Ectodermal cell (in vitro differentiated cells): ENCODE results near the gene VANGL2.

Experiments used
- H3K27ac ChIP-seq: 2 replicates; pipeline ENCODE4 v1.7.0; 2013; ENCODE audit warnings: mild to moderate bottlenecking, low read depth, low read length; ENCODE audit not compliant: insufficient read depth, poor library complexity, severe bottlenecking
- H3K27me3 ChIP-seq: 2 replicates; pipeline ENCODE4 v1.7.0; 2013; ENCODE audit warnings: mild to moderate bottlenecking, low read length; ENCODE audit not compliant: insufficient read depth, control insufficient read depth, poor library complexity, severe bottlenecking
- H3K36me3 ChIP-seq: one replicate; pipeline ENCODE4 v1.7.0; 2013; ENCODE audit warnings: low read length; ENCODE audit not compliant: control insufficient read depth, insufficient read depth
- H3K4me1 ChIP-seq: one replicate; pipeline ENCODE4 v1.7.0; 2013; ENCODE audit warnings: low read length; ENCODE audit not compliant: control insufficient read depth, insufficient read depth
- H3K4me3 ChIP-seq: 2 replicates; pipeline ENCODE4 v1.7.0; 2013; ENCODE audit warnings: low read depth, low read length, control low read depth; ENCODE audit not compliant: insufficient read depth
- H3K9me3 ChIP-seq: 2 replicates; pipeline ENCODE4 v1.7.0; 2013; ENCODE audit warnings: mild to moderate bottlenecking, low read length, moderate library complexity; ENCODE audit not compliant: control insufficient read depth
- WGBS, 2 experiments: methylation state at CpG; one replicate each; pipeline ENCODE4 v1.1.7; 2013; ENCODE audit warnings: missing lambda C conversion rate in 2 of 2; 5-methylcytosine and 5-hydroxymethylcytosine counted together

Gene VANGL2

DNA sequence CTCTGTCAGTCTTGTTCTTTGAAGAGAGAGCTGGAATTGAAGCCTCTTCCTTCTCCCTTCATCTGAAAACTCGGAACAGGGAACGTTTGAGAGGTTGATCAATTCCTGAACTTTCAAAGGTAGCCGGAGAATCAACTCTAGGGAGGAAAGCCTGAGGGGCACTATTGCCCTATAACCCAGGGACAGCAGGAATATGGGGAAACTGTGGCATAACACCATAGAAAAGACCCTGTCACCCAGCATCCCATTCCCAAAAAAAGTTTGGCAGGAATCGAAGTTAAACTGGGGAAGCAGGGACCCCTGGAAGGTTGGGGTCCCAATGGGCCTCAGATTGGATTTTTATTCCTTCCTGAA, 38.6 kb upstream of the VANGL2 start:
- H3K27me3 ChIP-seq, result no peaks in the 10 kb centered on the region
- WGBS, 2 experiments, result 84 to 85% methylated on average over 4 of the region's 4 CpGs
- H3K27ac ChIP-seq, result peak overlapping the region; percentile 97
- H3K9me3 ChIP-seq, result no peaks in the 10 kb centered on the region
- peaks cover 11% of the 10 kb centered on the region for H3K36me3 ChIP-seq
- H3K4me1 ChIP-seq, result peaks cover 40% of the 10 kb centered on the region
- no peak overlapping the region for H3K4me3 ChIP-seq

- Histone ChIP-seq H3K36me3 (peaks cover 5% of the 10 kb centered on the region), H3K4me3 (no peak overlapping the region), H3K27me3 (no peaks in the 10 kb centered on the region), H3K4me1 (peaks cover 40% of the 10 kb centered on the region), H3K9me3 (no peaks in the 10 kb centered on the region), H3K27ac (peak overlapping the region; percentile 97)
- 27 to 29% methylated on average over 9 of the region's 9 CpGs for WGBS, 2 experiments
Observed at GRCh38 chr1:160362168-160362957, 38.0 kb upstream of the VANGL2 start.

DNA sequence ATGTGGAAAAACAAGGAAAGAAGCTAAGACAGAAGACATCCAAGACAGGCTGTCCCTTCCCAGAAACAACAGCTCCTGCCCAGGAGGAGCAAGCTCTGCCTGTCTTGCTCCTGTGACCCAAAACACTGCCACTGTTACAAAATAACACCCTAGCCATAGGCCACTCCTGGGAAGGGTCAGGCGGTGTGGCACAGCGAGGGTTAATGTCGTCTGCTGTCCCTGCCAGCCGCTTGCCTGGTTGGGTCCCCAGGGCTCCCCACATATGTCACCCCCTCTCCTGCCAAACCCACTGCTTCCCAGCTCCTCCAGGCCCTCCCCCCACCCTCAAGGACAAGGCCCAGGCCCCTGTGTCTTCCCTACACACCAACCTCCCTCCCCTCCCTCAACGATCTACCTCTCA, 37.4 kb upstream of the VANGL2 start:
- peak overlapping the region; percentile 97 for H3K27ac ChIP-seq
- WGBS, 2 experiments, result 47 to 51% methylated on average over 4 of the region's 5 CpGs
- no peaks in the 10 kb centered on the region for H3K9me3 ChIP-seq
- H3K36me3 ChIP-seq, result no peaks in the 10 kb centered on the region
- no peak overlapping the region for H3K4me3 ChIP-seq
- peaks cover 40% of the 10 kb centered on the region for H3K4me1 ChIP-seq
- no peaks in the 10 kb centered on the region for H3K27me3 ChIP-seq

DNA sequence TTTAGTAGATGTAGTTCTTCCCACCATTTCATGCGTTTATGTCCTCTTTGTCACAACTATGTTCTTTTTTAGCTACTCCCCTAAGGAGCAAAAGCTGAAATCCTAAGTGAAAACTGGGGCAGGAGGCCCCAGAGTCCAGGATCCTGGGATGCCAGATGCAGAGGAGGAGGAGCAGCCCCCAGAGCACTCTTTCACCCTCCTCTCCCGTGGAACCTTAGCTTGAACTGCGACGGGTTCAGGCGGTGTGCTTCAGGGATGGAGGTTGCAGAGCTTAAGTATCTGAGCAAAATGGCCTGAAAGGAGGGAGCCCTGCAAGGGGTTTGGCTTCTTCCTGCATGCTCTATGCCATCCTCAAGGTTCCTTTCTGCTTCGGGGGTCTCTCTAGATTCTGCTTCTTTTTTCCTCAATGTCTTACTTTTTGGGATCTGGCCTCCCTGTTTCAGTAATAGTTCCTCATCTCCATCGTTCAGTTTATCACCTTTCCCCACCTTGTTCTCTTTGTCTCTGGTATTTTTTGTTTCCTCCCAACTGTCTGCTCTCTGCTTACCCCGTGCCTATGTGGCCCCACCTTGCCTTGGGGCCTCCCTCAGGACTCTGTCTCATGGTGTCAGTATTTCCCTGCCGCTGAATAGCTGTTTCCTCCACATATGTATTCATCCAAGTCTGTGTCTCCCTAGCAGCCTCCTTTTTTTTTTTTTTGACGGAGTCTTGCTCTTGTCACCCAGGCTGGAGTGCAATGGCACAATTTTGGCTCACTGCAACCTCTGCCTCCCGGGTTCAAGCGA, 36.2 kb upstream of the VANGL2 start:
- WGBS, 2 experiments, result 81% methylated on average over 12 of the region's 12 CpGs
- H3K27ac ChIP-seq, result peak overlapping the region; percentile 55

DNA sequence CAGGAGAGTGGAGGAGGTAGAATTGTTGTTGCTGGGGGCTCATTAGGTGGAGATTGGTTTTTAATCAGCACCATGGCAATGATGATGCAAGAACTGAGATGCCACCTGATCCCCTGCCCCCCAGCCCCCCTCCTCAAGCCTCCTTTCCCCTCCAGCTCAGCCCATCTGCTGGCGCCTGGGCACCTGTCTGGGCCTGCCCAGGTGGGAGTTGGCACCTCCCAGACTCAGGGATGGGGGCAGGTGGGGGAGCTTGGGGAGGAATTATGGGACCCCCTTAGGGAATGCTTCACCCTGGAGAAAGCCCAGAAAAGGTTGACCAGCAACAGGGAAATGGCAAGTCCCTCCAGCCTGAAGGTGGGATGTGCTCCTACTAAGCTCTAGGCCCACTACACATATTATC, 35.0 kb upstream of the VANGL2 start:
- no peak overlapping the region for H3K27ac ChIP-seq
- no peaks in the 10 kb centered on the region for H3K27me3 ChIP-seq
- WGBS, 2 experiments, result 100% methylated on average over 1 of the region's 1 CpG
- H3K4me3 ChIP-seq, result no peak overlapping the region
- no peaks in the 10 kb centered on the region for H3K36me3 ChIP-seq
- no peaks in the 10 kb centered on the region for H3K9me3 ChIP-seq
- peaks cover 40% of the 10 kb centered on the region for H3K4me1 ChIP-seq

More for the DNA sequence above, 36.2 kb upstream of the VANGL2 start:
- Histone ChIP-seq H3K4me1 (peaks cover 40% of the 10 kb centered on the region), H3K9me3 (no peaks in the 10 kb centered on the region), H3K4me3 (no peak overlapping the region), H3K27me3 (no peaks in the 10 kb centered on the region), H3K36me3 (no peaks in the 10 kb centered on the region)

DNA sequence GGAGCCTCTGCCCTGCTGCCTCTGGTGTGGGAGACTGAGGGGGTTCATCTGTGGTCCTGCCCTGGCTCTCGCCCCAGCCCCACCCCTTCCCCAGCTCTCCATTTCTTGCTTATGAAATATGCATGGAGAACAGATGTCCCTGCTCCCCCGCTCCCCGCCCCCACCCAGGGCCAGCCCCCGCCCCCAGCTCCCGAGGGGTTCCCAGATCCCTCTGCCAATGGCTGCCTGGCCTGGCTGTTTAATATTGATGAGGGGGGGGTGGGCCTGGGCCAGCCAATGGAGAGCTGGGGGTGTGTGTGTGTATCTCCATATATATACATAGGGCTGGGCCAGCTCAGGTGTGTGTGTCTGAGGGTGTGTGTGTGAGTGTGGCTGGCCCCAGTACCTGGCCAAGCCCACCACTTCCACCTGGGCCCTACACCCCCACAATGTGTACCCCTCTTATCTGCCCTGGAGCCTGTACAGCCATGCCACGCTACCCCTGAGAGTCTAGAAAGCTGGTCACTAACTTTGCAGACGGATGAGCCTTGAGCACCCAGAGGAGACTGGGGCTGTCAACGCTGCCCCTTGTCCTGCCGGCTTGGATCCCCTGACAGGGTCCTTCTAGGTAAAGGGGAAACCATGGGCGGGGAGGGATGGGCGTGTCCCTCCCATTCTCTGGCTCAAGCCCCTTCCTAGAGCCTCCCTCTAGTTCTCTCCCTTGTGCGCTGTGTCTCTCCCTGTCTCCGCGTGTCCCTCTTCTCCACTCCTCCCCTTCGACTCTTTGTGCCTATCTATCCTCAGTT, 33.4 kb upstream of the VANGL2 start, which contains the start of gene NHLH1:
NHLH1 (plus strand) TSS at position 341 of the 785 bp plus-strand sequence. CDS start 3,661 bp downstream, outside the sequence.
- Histone ChIP-seq H3K27ac (no peak within 1 kb of the TSS), H3K9me3 (no peaks in the 10 kb centered on the region)
- 81 to 87% methylated on average over 13 to 15 of the region's 15 CpGs for WGBS, 2 experiments

DNA sequence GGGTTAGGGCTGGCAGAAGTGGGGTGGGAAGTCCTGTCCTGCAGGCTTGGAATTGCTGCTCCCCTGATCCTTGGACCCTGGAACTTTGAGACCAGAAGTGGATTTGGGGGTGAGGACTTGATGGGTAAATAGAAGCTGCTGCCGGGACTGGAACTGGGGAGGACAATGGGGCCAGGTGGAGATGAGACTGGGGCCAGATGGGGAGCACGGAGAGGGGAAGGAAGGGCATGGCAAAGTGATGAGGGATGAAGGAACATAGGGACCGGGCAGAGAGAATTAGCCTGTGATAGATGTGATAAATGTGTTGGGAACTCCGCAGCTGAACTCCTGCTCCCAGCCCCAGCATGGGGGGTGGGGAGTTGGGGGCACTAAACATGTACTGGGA, 32.9 kb upstream of the VANGL2 start:
- no peak overlapping the region for H3K4me3 ChIP-seq
- no peak overlapping the region for H3K27ac ChIP-seq
- peaks cover 39% of the 10 kb centered on the region for H3K4me1 ChIP-seq
- H3K9me3 ChIP-seq, result no peaks in the 10 kb centered on the region
- H3K27me3 ChIP-seq, result no peaks in the 10 kb centered on the region
- WGBS, 2 experiments, result 90 to 94% methylated on average over 4 of the region's 4 CpGs
- no peaks in the 10 kb centered on the region for H3K36me3 ChIP-seq

More for the DNA sequence above, 33.4 kb upstream of the VANGL2 start, which contains the start of gene NHLH1:
- Histone ChIP-seq H3K4me1 (peaks cover 44% of the 10 kb centered on the region), H3K36me3 (no peaks in the 10 kb centered on the region), H3K27me3 (no peaks in the 10 kb centered on the region), H3K4me3 (no peak within 1 kb of the TSS)

DNA sequence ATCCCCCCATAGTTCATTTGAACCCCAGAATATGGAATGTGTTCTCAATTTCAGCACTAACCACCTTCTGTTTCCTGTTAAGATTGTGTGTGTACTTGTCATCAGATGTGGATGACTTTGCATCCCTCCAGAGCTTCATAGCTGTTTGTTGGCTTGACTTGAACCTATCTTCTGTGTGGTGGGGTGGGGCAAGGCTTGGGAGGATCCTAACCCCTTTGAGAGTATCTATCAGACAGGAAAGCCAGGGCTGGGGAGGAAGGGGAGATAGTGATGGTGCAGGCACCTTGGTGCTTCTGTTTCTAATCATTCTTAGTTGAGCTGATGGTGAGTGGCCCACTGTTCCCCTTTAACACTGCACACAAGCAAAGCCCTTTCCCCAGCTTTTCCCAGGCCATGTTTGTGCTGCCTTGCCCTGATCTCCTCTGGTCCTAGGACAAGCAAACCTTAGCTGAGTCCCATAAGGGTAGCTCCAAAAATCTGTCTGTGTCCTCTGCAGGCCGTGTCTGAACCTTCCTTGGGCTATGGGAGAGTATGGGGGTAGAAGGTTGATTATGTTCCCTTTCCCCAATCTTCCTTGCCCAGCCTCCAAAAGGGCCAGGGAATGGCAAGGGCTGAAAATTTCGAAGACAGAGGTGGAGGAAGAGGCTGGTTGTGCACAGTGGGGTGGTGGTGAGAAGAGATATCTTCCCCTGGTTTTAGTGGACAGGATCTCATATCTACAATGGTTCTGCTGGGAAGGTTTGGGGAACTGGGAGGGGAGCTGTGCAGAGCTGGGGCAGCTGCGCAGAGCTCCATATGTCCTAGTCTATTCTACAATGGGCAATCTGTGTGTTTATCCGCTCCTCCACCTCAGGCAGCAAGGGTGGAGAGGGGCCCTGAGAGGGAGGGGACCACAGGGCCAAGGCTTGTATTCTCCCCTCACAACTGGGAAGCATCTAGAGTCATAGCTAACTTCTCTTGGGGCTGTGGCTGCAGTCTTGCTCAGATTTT, 32.1 kb upstream of the VANGL2 start:
- Histone ChIP-seq H3K9me3 (no peaks in the 10 kb centered on the region), H3K4me3 (no peak overlapping the region), H3K27me3 (no peaks in the 10 kb centered on the region), H3K4me1 (peaks cover 31% of the 10 kb centered on the region), H3K27ac (no peak overlapping the region), H3K36me3 (no peaks in the 10 kb centered on the region)
- 93% methylated on average over 4 of the region's 4 CpGs for WGBS, 2 experiments

GRCh38 chr1:160369087-160369486, 31.3 kb upstream of the VANGL2 start:
- WGBS, 2 experiments, result 100% methylated on average over 1 of the region's 1 CpG; no CpG with 5 or more reads in 1 of the 2 experiments

More at GRCh38 chr1:160369087-160369486, 31.3 kb upstream of the VANGL2 start:
- Histone ChIP-seq H3K27ac (no peak overlapping the region), H3K27me3 (no peaks in the 10 kb centered on the region), H3K4me1 (peaks cover 28% of the 10 kb centered on the region), H3K9me3 (no peaks in the 10 kb centered on the region), H3K4me3 (no peak overlapping the region), H3K36me3 (no peaks in the 10 kb centered on the region)
